ENCODE measurements around the gene TOP3A. TPM values are rescaled to one million over a fixed set of nuclear protein-coding genes. Genes with fewer than 3 reads are reported as not detected.
"Not testable (repeated sequence)": the region's sequence is repeated elsewhere in the genome, so short reads cannot be mapped to it uniquely, and the experiment has no call there.

Gene TOP3A
- total RNA-seq, 1 donor from 2014 or later: 70.7 TPM

DNA sequence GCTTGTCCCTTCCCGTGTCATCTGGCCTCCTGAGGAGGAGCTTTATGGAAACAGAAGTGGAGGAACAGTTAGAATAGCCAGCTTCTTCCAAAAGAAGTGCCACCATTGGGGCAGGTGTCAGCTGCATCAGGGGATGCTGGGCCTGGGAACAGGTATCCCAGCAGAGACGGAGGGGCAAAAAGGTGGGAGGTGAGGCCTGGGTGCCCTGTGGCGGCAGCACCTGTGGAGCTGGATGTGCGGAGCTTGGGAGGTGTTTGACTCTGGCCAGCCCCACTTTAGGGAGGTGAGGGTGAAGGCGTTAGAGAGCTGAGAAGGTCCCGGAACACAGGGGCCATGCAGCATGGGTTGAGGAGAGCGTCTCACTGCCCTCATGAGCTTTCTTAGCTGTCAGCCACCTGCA lies 5.5 kb upstream of the TOP3A start:
- Mint-ChIP-seq H3K4me3 (ENCODE audit: low read depth) (no peak overlapping the region), H3K9me3 (no peaks in the 10 kb centered on the region), H3K4me1 (ENCODE audit: low read depth) (peaks cover 39% of the 10 kb centered on the region), H3K27ac (no peak overlapping the region), H3K27me3 (ENCODE audit: low read depth) (no peaks in the 10 kb centered on the region), H3K36me3 (ENCODE audit: low read depth) (peaks cover 70% of the 10 kb centered on the region)
- DNase-seq (ENCODE audit: low spot score): no peak
- intact Hi-C loops (cut with micrococcal nuclease): no loop called here

DNA sequence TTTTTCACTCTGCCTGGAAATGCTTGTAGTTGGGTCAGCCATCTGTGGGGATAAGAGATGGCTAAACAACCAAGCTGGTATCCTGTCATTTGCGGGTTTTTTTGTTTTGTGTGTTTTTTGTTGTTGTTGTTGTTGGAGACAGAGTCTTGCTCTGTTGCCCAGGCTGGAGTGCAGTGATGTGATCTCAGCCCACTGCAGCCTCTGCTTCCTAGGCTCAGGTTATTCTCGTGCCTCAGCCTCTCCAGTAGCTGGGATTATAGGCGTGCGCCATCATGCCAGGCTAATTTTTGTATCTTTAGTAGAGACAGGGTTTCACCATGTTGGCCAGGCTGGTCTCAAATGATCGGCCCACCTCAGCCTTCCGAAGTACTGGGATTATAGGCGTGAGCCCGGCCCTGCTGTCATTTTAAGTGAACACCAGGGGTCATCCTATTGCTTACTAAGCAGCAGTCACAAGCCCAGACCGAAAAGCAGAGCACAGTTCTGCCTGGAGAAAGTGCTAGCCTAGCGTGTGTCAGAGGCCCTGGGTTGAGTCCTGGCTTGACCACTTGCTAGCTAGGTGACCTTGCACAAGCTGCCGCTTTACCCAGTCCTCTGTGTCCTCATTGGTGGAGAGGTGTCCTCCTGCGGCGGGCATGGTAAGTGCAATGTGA lies 4.9 kb upstream of the TOP3A start:
- Mint-ChIP-seq H3K4me1 (ENCODE audit: low read depth) (peaks cover 39% of the 10 kb centered on the region), H3K27me3 (ENCODE audit: low read depth) (no peaks in the 10 kb centered on the region), H3K9me3 (no peaks in the 10 kb centered on the region), H3K27ac (no peak overlapping the region), H3K36me3 (ENCODE audit: low read depth) (peaks cover 64% of the 10 kb centered on the region), H3K4me3 (ENCODE audit: low read depth) (no peak overlapping the region)
- no peak for DNase-seq (ENCODE audit: low spot score)
- intact Hi-C loops (cut with micrococcal nuclease): loop anchor here (10.0 kb wide), 2 partner anchors 95 to 135 kb away; partner anchors contain the start of genes ALKBH5 and LLGL1

DNA sequence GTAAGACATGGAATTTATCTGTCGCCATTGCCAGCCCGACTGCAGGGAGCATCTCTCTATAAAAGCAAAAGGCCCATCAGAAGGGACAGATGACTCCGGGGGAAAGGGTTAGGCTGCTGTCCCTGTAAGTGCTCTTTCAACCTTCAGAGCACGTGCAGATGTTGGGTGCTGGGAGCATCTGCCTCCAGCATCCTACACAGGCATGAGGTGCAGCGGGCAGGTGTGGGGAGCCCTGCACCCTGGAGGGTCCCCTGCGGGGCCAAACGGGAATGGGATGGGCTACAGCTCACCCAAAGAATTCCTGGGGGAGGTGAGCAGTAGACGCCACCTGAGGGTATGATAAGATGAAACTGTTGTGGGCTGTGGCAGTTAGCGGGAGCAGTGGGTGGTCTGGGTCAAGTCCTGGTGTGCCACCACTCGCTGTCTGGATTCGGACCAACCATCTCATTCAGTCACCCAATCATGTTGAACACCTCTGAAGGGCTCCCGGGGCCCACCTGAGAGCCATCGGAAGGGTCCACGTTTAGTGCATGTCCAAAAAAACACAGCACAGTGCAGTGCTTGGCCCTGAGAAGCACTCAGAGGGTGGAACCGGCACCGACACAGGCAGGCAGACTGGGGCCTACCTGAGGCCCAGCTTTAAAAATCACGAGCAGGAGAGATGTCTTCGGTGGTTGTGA lies 4.1 kb upstream of the TOP3A start:
- Mint-ChIP-seq H3K36me3 (ENCODE audit: low read depth) (peaks cover 58% of the 10 kb centered on the region), H3K9me3 (no peaks in the 10 kb centered on the region), H3K27ac (no peak overlapping the region), H3K27me3 (ENCODE audit: low read depth) (no peaks in the 10 kb centered on the region), H3K4me1 (ENCODE audit: low read depth) (peaks cover 39% of the 10 kb centered on the region), H3K4me3 (ENCODE audit: low read depth) (peak overlapping the region; percentile 39)
- intact Hi-C loops (cut with micrococcal nuclease): loop anchor here (10.0 kb wide), 2 partner anchors 94 to 134 kb away; partner anchors contain the start of genes ALKBH5 and LLGL1
- DNase-seq (ENCODE audit: low spot score): no peak

DNA sequence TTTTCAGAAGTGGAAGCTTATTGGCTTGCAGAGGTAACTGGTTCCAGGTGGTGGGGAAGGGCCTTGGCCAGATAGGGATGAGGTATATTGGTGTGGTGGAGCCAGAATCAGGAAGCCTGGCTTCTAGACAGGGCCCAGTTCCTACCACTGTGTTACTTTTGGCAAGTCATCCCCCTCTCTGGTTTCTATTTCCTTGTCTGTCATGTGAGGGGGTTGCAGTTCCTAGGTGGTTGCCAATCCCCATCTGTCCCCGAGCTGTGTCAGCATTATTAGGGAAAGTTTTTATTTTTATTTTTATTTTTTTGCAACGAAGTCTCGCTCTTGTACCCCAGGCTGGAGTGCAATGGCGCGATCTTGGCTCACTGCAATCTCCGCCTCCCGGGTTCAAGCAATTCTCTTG lies 3.3 kb upstream of the TOP3A start:
- no peaks in the 10 kb centered on the region for H3K9me3 Mint-ChIP-seq
- no peaks in the 10 kb centered on the region for H3K27me3 Mint-ChIP-seq (ENCODE audit: low read depth)
- peaks cover 44% of the 10 kb centered on the region for H3K4me1 Mint-ChIP-seq (ENCODE audit: low read depth)
- intact Hi-C loops (cut with micrococcal nuclease): loop anchor here (10.0 kb wide), 2 partner anchors 93 to 133 kb away; partner anchors contain the start of genes ALKBH5 and LLGL1
- H3K27ac Mint-ChIP-seq: no peak overlapping the region
- peak overlapping the region; percentile 48 for H3K4me3 Mint-ChIP-seq (ENCODE audit: low read depth)
- peaks cover 59% of the 10 kb centered on the region for H3K36me3 Mint-ChIP-seq (ENCODE audit: low read depth)
- DNase-seq (ENCODE audit: low spot score): no peak

DNA sequence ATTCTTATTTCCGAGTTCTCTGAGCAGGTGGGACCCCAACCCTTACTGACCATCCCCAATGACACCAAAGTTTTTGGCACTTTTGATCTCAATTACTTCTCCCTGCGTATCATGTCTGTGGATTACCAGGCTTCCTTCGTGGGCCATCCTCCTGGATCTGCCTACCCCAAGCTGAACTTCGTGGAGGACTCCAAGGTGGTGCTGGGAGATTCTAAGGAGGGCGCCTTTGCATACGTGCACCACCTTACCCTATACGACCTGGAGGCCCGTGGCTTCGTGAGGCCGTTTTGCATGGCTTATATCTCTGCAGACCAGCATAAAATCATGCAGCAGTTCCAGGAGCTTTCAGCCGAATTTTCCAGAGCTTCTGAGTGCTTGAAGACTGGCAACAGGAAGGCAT lies 1.2 kb upstream of the TOP3A start:
- peaks cover 59% of the 10 kb centered on the region for H3K4me1 Mint-ChIP-seq (ENCODE audit: low read depth)

DNA sequence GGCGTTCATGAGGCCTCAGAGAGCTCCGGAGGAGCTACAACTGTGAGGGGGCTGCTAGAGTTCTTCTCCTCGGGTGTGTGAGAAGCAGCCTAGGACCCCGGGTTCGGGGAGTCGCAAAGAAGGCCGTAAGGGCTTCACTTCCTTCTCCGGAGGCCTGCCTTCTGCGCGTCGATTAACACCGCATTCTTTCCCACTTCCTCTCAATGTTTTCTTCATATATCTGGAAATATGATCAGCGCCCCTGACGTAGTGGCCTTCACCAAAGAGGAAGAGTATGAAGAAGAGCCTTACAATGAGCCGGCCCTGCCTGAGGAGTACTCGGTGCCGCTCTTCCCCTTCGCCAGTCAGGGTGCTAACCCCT lies 748 bp upstream of the TOP3A start:
- Mint-ChIP-seq H3K27ac (peak overlapping the region; percentile 100), H3K36me3 (ENCODE audit: low read depth) (peaks cover 71% of the 10 kb centered on the region), H3K27me3 (ENCODE audit: low read depth) (no peaks in the 10 kb centered on the region), H3K9me3 (no peaks in the 10 kb centered on the region), H3K4me3 (ENCODE audit: low read depth) (peak overlapping the region; percentile 94), H3K4me1 (ENCODE audit: low read depth) (peaks cover 61% of the 10 kb centered on the region)
- DNase-seq (ENCODE audit: low spot score): peak; percentile 40
- intact Hi-C loops (cut with micrococcal nuclease): loop anchor here (2.0 to 10.0 kb wide), 3 partner anchors 55 to 131 kb away; partner anchors contain the start of genes ALKBH5, LLGL1 and MIEF2

More for the DNA sequence above, 1.2 kb upstream of the TOP3A start:
- Mint-ChIP-seq H3K36me3 (ENCODE audit: low read depth) (peaks cover 68% of the 10 kb centered on the region), H3K4me3 (ENCODE audit: low read depth) (peak overlapping the region; percentile 94), H3K27me3 (ENCODE audit: low read depth) (no peaks in the 10 kb centered on the region), H3K9me3 (no peaks in the 10 kb centered on the region), H3K27ac (peak overlapping the region; percentile 100)
- DNase-seq (ENCODE audit: low spot score): no peak
- intact Hi-C loops (cut with micrococcal nuclease): loop anchor here (2.0 to 10.0 kb wide), 3 partner anchors 55 to 131 kb away; partner anchors contain the start of genes ALKBH5, LLGL1 and MIEF2

DNA sequence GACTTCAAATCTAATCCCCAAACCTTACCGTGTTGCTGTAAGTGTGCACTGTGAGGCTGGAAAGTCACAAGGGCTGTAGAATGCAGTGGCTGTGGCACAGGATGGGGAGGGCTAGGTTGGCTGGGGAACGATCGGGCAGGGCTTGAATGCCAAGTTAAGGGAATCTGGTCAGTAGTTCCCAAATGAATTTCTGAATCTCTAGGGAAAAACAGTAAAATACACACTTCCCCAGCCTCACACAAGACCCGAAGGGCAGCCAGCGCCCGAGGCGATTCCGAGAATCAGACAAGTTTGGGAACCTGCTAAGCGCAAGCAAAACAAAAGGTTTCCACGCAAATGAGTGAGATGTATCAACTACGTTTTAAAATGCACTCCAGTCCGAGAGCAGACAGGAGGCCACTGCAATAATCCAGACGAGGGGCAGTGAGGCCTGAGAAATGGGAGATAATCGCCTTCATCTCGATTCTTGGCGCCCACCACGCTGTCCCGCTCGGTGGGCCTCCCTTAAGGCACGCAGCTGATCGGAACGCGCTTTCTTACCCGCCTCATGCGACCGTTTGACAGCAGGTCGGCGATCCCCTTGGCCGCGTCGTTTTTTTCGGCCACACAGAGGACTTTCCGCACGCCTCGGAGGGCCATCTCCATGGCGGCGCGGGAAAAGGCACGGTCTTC lies 599 bp downstream of the TOP3A start:
- peak overlapping the region; percentile 100 for H3K27ac Mint-ChIP-seq
- no peaks in the 10 kb centered on the region for H3K27me3 Mint-ChIP-seq (ENCODE audit: low read depth)
- no peak for DNase-seq (ENCODE audit: low spot score)
- intact Hi-C loops (cut with micrococcal nuclease): loop anchor here (2.0 to 10.0 kb wide), 3 partner anchors 53 to 129 kb away; partner anchors contain the start of genes ALKBH5, LLGL1 and MIEF2
- peaks cover 64% of the 10 kb centered on the region for H3K36me3 Mint-ChIP-seq (ENCODE audit: low read depth)
- H3K4me1 Mint-ChIP-seq (ENCODE audit: low read depth): peaks cover 56% of the 10 kb centered on the region
- H3K9me3 Mint-ChIP-seq: no peaks in the 10 kb centered on the region
- peak overlapping the region; percentile 94 for H3K4me3 Mint-ChIP-seq (ENCODE audit: low read depth)

DNA sequence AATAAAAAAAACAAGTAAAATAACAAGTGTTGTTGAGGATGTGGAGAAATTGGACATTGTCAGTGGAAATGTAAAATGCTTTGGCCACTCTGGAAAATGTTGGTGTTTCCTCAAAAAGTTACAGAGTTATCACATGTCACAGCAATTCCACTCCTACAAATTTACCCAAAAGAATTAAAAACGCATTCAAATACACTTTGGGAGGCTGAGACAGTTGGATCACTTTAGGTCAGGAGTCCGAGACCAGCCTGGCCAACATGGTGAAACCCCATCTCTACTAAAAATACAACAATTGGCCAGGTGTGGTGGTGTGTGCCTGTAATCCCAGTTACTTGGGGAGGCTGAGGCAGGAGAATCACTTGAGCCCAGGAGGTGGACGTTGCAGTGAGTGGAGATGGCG lies 5.6 kb downstream of the TOP3A start:
- H3K4me1 Mint-ChIP-seq (ENCODE audit: low read depth): peaks cover 26% of the 10 kb centered on the region
- H3K9me3 Mint-ChIP-seq: no peaks in the 10 kb centered on the region
- intact Hi-C loops (cut with micrococcal nuclease): no loop called here
- peaks cover 66% of the 10 kb centered on the region for H3K36me3 Mint-ChIP-seq (ENCODE audit: low read depth)
- H3K27me3 Mint-ChIP-seq (ENCODE audit: low read depth): no peaks in the 10 kb centered on the region
- DNase-seq (ENCODE audit: low spot score): no peak
- H3K27ac Mint-ChIP-seq: no peak overlapping the region
- no peak overlapping the region for H3K4me3 Mint-ChIP-seq (ENCODE audit: low read depth)

DNA sequence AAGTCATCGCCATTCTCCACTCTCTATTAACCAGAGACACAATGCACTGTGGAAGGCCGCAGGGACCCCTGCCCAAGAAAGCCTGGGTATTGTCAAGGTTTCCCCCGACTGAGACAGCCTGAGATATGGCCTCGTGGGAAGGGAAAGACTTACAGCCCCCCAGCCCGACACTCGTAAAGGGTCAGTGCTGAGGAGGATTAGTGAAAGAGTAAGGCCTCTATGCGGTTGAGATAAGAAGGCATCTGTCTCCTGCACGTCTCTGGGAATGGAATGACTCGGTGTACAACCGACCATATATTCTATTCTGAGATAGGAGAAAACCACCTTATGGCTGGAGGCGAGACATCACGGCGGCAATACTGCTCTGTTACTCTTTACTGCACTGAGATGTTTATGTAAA lies 11.6 kb downstream of the TOP3A start:
- H3K4me3 Mint-ChIP-seq (ENCODE audit: low read depth); H3K9me3 Mint-ChIP-seq; H3K4me1 Mint-ChIP-seq (ENCODE audit: low read depth); H3K27ac Mint-ChIP-seq; DNase-seq (ENCODE audit: low spot score); H3K27me3 Mint-ChIP-seq (ENCODE audit: low read depth); intact Hi-C loops (cut with micrococcal nuclease): not testable (repeated sequence)
- peaks cover 68% of the 10 kb centered on the region for H3K36me3 Mint-ChIP-seq (ENCODE audit: low read depth)

DNA sequence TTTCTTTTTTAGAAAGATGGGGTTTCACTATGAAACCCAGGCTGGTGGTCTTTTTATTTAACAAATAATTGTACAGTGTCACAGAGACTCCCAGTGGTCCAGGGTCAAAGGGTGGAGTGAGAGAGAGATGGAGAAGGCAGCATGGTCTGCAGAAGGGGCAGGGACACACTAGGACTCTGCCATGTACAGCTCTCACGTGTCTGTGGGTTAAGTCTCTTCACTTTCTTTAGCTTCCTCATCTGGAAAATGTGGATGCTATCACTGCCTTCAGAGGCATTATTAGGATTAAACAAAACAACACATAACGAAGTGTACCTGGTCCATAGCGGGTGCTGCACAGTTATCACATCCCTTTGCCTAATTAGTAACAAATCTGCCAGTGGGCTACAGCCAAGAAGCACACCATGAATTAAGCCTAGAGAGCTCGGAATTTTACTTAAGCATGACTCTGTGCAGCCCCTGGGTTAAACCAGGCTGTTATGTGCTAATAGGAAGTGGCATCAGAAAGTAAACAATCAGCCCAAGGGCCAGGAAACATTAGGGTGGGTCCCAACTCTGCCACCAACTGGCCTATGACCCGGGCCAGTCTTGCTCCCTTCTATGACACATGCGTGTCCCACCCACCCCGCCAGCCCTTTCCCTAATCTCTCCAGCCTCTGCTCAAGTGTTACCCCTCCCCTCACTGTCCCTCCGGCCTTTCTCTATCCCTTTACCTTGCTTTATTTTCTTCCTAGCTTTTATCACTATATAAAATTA lies 13.9 kb downstream of the TOP3A start:
- intact Hi-C loops (cut with micrococcal nuclease): no loop called here
- no peak overlapping the region for H3K27ac Mint-ChIP-seq
- DNase-seq (ENCODE audit: low spot score): no peak
- no peaks in the 10 kb centered on the region for H3K4me1 Mint-ChIP-seq (ENCODE audit: low read depth)
- no peaks in the 10 kb centered on the region for H3K27me3 Mint-ChIP-seq (ENCODE audit: low read depth)
- H3K9me3 Mint-ChIP-seq: no peaks in the 10 kb centered on the region
- no peak overlapping the region for H3K4me3 Mint-ChIP-seq (ENCODE audit: low read depth)
- peaks cover 65% of the 10 kb centered on the region for H3K36me3 Mint-ChIP-seq (ENCODE audit: low read depth)

DNA sequence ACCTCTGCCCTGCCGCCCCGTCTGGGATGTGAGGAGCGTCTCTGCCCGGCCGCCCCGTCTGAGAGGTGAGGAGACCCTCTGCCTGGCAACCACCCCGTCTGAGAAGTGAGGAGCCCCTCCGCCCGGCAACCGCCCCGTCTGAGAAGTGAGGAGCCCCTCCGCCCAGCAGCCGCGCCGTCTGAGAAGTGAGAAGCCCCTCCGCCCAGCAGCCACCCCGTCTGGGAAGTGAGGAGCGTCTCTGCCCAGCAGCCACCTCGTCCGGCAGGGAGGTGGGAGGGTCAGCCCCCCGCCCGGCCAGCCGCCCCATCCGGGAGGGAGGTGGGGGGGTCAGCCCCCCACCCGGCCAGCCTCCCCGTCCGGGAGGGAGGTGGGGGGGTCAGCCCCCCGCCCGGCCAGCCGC lies 16.7 kb downstream of the TOP3A start:
- peaks cover 53% of the 10 kb centered on the region for H3K36me3 Mint-ChIP-seq (ENCODE audit: low read depth)
- intact Hi-C loops (cut with micrococcal nuclease); H3K27ac Mint-ChIP-seq; H3K27me3 Mint-ChIP-seq (ENCODE audit: low read depth); H3K9me3 Mint-ChIP-seq; H3K4me3 Mint-ChIP-seq (ENCODE audit: low read depth); DNase-seq (ENCODE audit: low spot score); H3K4me1 Mint-ChIP-seq (ENCODE audit: low read depth): not testable (repeated sequence)

DNA sequence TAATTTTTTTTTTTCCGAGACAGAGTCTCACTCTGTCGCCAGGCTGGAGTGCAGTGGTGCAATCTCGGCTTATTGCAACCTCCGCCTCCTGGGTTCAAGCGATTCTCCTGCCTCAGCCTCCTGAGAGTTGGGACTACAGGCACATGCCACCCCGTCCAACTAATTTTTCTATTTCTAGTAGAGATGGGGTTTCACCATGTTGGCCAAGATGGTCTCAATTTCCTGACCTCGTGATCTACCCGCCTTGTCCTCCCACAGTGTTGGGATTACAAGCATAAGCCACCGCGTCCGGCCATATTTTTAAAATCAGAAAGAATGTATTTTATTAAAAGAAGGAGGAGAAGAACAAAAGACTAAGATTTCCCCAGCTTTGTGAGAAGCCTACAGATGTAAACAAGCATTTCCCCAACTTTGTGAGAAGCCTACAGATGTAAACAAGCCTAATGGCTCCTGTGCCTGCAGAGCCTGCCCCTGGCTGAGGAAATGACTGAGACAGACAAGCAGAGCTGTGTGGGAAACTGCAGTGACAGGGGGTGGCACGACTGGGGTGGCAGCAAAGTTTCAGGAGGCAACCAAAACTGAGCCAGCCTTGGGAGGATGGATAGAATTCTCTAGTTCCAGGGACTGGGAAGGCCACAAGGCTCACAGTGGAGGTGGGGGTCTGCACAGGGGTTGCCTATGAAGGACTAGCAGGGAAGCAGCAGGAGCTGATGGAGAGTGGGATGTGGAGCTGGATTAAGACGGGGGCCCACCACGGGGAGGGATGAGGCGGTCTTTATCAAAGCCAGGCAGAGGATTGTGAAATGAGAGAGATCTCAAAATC lies 22.9 kb downstream of the TOP3A start:
- H3K4me1 Mint-ChIP-seq (ENCODE audit: low read depth): no peaks in the 10 kb centered on the region
- H3K27me3 Mint-ChIP-seq (ENCODE audit: low read depth): no peaks in the 10 kb centered on the region
- DNase-seq (ENCODE audit: low spot score): no peak
- no peaks in the 10 kb centered on the region for H3K9me3 Mint-ChIP-seq
- no peak overlapping the region for H3K27ac Mint-ChIP-seq
- intact Hi-C loops (cut with micrococcal nuclease): no loop called here
- H3K36me3 Mint-ChIP-seq (ENCODE audit: low read depth): peaks cover 64% of the 10 kb centered on the region
- no peak overlapping the region for H3K4me3 Mint-ChIP-seq (ENCODE audit: low read depth)
